Trophoblast cell (in vitro differentiated cells and primary cell): ENCODE measurements around the gene NAA80.

ENCODE experiments used
- DNase-seq, 2 donors: peaks; one replicate each; pipeline ENCODE4 v3.0.0-alpha.2; 2016
- H2AFZ ChIP-seq: 2 replicates; pipeline ENCODE4 v1.6.1; 2013; ENCODE audit warnings: low read length, moderate library complexity, mild to moderate bottlenecking; ENCODE audit not compliant: insufficient read depth, poor library complexity
- H2AK5ac ChIP-seq: 2 replicates; pipeline ENCODE4 v1.6.1; 2013; ENCODE audit warnings: mild to moderate bottlenecking, low read length
- H2BK120ac ChIP-seq: 2 replicates; pipeline ENCODE4 v1.6.1; 2013; ENCODE audit warnings: low read length, mild to moderate bottlenecking, moderate library complexity; ENCODE audit not compliant: insufficient read depth, poor library complexity
- H2BK12ac ChIP-seq: 2 replicates; pipeline ENCODE4 v1.6.1; 2013; ENCODE audit warnings: mild to moderate bottlenecking, low read length, moderate library complexity
- H2BK5ac ChIP-seq: 2 replicates; pipeline ENCODE4 v1.6.1; 2013; ENCODE audit warnings: low read length, low read depth, moderate library complexity, mild to moderate bottlenecking; ENCODE audit not compliant: poor library complexity
- H3K14ac ChIP-seq: 2 replicates; pipeline ENCODE4 v1.6.1; 2013; ENCODE audit warnings: mild to moderate bottlenecking, low read length
- H3K18ac ChIP-seq: 2 replicates; pipeline ENCODE4 v1.6.1; 2013; ENCODE audit warnings: mild to moderate bottlenecking, low read length
- H3K23ac ChIP-seq: 2 replicates; pipeline ENCODE4 v1.6.1; 2013; ENCODE audit warnings: low read length
- H3K27ac ChIP-seq: 2 replicates; pipeline ENCODE4 v1.5.1; 2013; ENCODE audit warnings: low read depth, mild to moderate bottlenecking, inconsistent platforms, low read length, moderate library complexity
- H3K27me3 ChIP-seq: 2 replicates; pipeline ENCODE4 v1.6.1; 2013; ENCODE audit warnings: inconsistent platforms, mild to moderate bottlenecking, low read length, moderate library complexity; ENCODE audit not compliant: insufficient read depth
- H3K36me3 ChIP-seq, 2 experiments: 1 replicate in 1 of 2; 2 replicates in 1 of 2; pipeline ENCODE4 v1.6.1; 2013; ENCODE audit warnings: low read length in 2 of 2, mild to moderate bottlenecking in 2 of 2, moderate library complexity in 1 of 2; ENCODE audit not compliant: insufficient read depth in 2 of 2, control insufficient read depth in 1 of 2
- H3K4ac ChIP-seq: 2 replicates; pipeline ENCODE4 v1.6.1; 2013; ENCODE audit warnings: low read depth, mild to moderate bottlenecking, low read length, moderate library complexity
- H3K4me1 ChIP-seq, 2 experiments: 1 replicate in 1 of 2; 2 replicates in 1 of 2; pipeline ENCODE4 v1.6.1; 2013; ENCODE audit warnings: low read length in 2 of 2, mild to moderate bottlenecking in 2 of 2, moderate library complexity in 1 of 2; ENCODE audit not compliant: insufficient read depth in 2 of 2, control insufficient read depth in 1 of 2
- H3K4me2 ChIP-seq: 2 replicates; pipeline ENCODE4 v1.6.1; 2013; ENCODE audit warnings: inconsistent platforms, mild to moderate bottlenecking, low read length, moderate library complexity
- H3K4me3 ChIP-seq: 2 replicates; pipeline ENCODE4 v1.5.1; 2013; ENCODE audit warnings: mild to moderate bottlenecking, low read depth, low read length, inconsistent platforms
- H3K79me1 ChIP-seq: one replicate; pipeline ENCODE4 v1.6.1; 2013; ENCODE audit warnings: low read length
- H3K79me2 ChIP-seq: 2 replicates; pipeline ENCODE4 v1.6.1; 2013; ENCODE audit warnings: low read length, mild to moderate bottlenecking; ENCODE audit not compliant: control insufficient read depth, insufficient read depth, poor library complexity
- H3K9ac ChIP-seq: 2 replicates; pipeline ENCODE4 v1.6.1; 2013; ENCODE audit warnings: mild to moderate bottlenecking, low read length
- H3K9me3 ChIP-seq: 2 replicates; pipeline ENCODE4 v1.6.1; 2013; ENCODE audit warnings: low read depth, mild to moderate bottlenecking, control low read depth, inconsistent platforms, low read length; ENCODE audit not compliant: insufficient read depth
- H4K12ac ChIP-seq: 2 replicates; pipeline ENCODE4 v1.6.1; 2013; ENCODE audit warnings: low read depth, mild to moderate bottlenecking, low read length, moderate library complexity
- H4K8ac ChIP-seq: 2 replicates; pipeline ENCODE4 v1.6.1; 2013; ENCODE audit warnings: low read depth, mild to moderate bottlenecking, low read length, moderate library complexity
- H4K91ac ChIP-seq: one replicate; pipeline ENCODE4 v1.6.1; 2013; ENCODE audit warnings: low read depth, mild to moderate bottlenecking, low read length, moderate library complexity
- WGBS: extraction: QIAGEN DNeasy Blood & Tissue Kit; methylation state at CpG from one replicate; pipeline ENCODE4 v1.1.7; 2013; ENCODE audit warnings: missing lambda C conversion rate; ENCODE audit not compliant: insufficient read length, insufficient coverage; ENCODE audit errors: extremely low coverage; 5-methylcytosine and 5-hydroxymethylcytosine counted together

The NAA80 gene

DNA sequence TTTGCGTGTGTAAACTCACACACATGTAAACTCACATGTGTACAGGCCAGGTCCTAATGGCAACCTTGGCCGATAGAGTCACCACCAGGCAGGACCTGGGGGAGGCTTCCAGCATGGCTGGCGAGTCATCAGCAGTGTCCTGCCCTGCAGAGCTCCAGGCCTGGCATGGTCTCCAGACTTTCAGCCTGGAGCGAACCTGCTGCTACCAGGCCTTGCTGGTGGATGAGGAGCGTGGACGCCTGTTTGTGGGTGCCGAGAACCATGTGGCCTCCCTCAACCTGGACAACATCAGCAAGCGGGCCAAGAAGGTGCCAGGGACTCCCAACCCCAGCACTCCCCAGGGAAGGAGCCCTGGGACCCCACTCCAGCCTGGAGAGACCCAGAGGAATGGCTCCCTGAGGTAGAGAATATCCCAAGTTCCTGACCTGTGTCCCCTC lies 29.2 kb downstream of the NAA80 start:
- Histone ChIP-seq H3K4me2 (no peak overlapping the region), H3K4me1 (peaks cover 41 to 42% of the 10 kb centered on the region in 2 experiments), H2BK120ac (no peak overlapping the region), H3K4me3 (no peak overlapping the region), H3K27me3 (peaks cover 3% of the 10 kb centered on the region), H2AK5ac (peak overlapping the region; percentile 4), H3K27ac (no peak overlapping the region), H2BK12ac (peak overlapping the region; percentile 7), H3K4ac (no peak overlapping the region), H4K91ac (peak overlapping the region; percentile 5), H3K23ac (no peak overlapping the region), H2AFZ (no peak overlapping the region), H4K12ac (no peak overlapping the region), H3K14ac (no peak overlapping the region), H3K36me3 (no peaks in the 10 kb centered on the region), H3K79me1 (peaks cover 21% of the 10 kb centered on the region), H3K18ac (no peak overlapping the region), H2BK5ac (no peak overlapping the region), H4K8ac (no peak overlapping the region), H3K79me2 (peaks cover 5% of the 10 kb centered on the region), H3K9me3 (no peaks in the 10 kb centered on the region), H3K9ac (no peak overlapping the region)
- WGBS = no CpG with 5 or more reads among the region's 8 CpGs
- no peak for DNase-seq

DNA sequence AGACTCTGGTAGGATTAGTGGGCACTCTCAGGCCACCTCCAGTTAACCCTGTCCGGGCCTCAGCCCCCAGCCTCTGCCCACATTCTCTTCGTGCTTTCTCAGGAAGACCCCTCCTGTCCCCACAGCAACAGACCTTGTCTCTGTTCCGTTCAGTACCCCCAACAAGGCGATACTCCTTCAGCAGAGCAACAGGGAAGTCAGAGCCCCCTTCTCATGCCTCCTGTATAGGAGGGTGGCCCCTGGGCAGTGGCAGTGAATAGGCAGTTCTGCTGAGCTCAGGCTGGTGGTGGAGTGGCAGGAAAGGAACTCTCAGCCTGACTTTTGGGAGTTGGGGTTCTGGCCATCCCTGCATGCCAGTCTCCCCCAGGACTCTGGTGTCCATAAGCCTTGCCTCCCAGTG lies 29.7 kb downstream of the NAA80 start:
- H3K27me3 ChIP-seq = peaks cover under 1% of the 10 kb centered on the region
- H2BK120ac ChIP-seq = peak overlapping the region; percentile 34
- no peak overlapping the region for H4K8ac ChIP-seq
- DNase-seq = no peak
- H4K12ac ChIP-seq = no peak overlapping the region
- H3K4ac ChIP-seq = peak overlapping the region; percentile 13
- no peak overlapping the region for H3K4me2 ChIP-seq
- H2AFZ ChIP-seq = no peak overlapping the region
- peak overlapping the region; percentile 44 for H2BK12ac ChIP-seq
- no peak overlapping the region for H2BK5ac ChIP-seq
- H3K18ac ChIP-seq = no peak overlapping the region
- no peaks in the 10 kb centered on the region for H3K9me3 ChIP-seq
- peaks cover 5% of the 10 kb centered on the region for H3K79me2 ChIP-seq
- H4K91ac ChIP-seq = peak overlapping the region; percentile 65
- peak overlapping the region; percentile 16 for H3K14ac ChIP-seq
- peaks cover 22% of the 10 kb centered on the region for H3K79me1 ChIP-seq
- H3K4me1 ChIP-seq = peaks cover 43 to 44% of the 10 kb centered on the region in 2 experiments
- no peak overlapping the region for H3K27ac ChIP-seq
- no peak overlapping the region for H3K4me3 ChIP-seq
- H3K36me3 ChIP-seq = no peaks in the 10 kb centered on the region
- WGBS = no CpG with 5 or more reads among the region's 4 CpGs
- peak overlapping the region; percentile 51 for H2AK5ac ChIP-seq
- H3K9ac ChIP-seq = no peak overlapping the region
- no peak overlapping the region for H3K23ac ChIP-seq

DNA sequence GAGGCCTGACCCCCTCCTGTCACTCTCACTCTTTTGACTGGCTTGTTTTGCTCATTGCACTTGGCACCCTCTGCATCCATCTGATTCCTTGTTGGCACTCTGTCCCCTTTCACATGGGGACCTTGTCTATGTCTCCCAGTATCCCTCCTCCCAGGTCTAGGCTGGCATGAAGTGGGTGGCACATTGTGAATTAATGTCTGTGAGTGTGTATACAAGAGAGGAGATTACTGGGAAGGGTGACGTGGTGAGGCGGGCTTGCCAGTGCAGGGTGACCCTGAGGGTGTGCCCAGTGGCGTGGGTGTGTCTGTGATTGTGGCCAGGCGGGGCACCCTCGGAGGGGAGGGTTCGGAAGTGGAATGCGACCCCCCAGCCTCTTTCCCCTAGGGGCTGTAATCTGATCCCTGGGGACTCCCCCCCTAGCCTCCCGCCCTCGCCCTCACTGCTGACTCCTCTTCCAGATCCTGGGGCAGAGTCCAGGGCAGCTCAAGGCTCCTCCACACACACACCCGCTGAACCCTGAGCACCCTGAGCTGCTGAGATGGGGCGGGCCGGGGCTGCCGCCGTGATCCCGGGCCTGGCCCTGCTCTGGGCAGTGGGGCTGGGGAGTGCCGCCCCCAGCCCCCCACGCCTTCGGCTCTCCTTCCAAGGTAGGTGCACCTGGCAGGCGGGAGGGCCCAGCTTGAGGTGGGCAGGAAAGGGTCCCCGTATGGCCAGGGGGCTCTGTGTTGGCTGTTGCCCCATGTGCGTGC lies 30.3 kb downstream of the NAA80 start, which contains the start of gene SEMA3B:
TSS of gene SEMA3B (plus strand) at position 445 of the 749 bp plus-strand sequence. CDS start at position 539, 94 bp downstream.
- H2BK12ac ChIP-seq = peak within 1 kb of the TSS; percentile 44
- peak within 1 kb of the TSS; percentile 34 for H2BK120ac ChIP-seq
- peaks cover 49 to 50% of the 10 kb centered on the region in 2 experiments for H3K4me1 ChIP-seq

DNA sequence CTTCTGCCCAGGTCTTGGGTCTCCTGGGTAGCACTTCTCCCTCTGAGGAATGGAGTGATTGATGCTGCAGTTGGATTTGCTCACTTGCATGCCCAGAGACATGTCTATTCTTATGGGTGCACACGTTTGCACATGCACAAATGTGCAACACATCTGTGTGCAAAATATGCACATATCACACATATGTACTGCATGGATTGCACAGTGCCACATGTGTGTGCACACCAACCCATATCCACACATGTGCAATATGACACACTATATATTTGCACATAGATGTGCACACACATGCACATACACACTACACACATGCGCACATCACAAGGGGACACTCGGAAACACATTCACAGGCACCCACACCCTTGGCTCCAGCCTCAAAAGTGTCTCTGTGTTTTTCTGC lies 30.9 kb downstream of the NAA80 start:
- no peak overlapping the region for H2BK5ac ChIP-seq
- H3K9me3 ChIP-seq = no peaks in the 10 kb centered on the region
- no peaks in the 10 kb centered on the region for H3K36me3 ChIP-seq
- H2BK12ac ChIP-seq = no peak overlapping the region
- H4K91ac ChIP-seq = no peak overlapping the region
- H3K14ac ChIP-seq = no peak overlapping the region
- H3K79me1 ChIP-seq = peaks cover 30% of the 10 kb centered on the region
- no peak overlapping the region for H4K8ac ChIP-seq
- no peak overlapping the region for H3K9ac ChIP-seq
- no peak overlapping the region for H3K4me2 ChIP-seq
- no peak overlapping the region for H3K18ac ChIP-seq
- no peak overlapping the region for H2AK5ac ChIP-seq
- no peak for DNase-seq
- no peak overlapping the region for H2AFZ ChIP-seq
- H3K4me1 ChIP-seq = peaks cover 53 to 54% of the 10 kb centered on the region in 2 experiments
- no peak overlapping the region for H3K4me3 ChIP-seq
- no peak overlapping the region for H4K12ac ChIP-seq
- H3K27me3 ChIP-seq = no peaks in the 10 kb centered on the region
- WGBS = no CpG with 5 or more reads among the region's 3 CpGs
- H3K79me2 ChIP-seq = peaks cover 7% of the 10 kb centered on the region
- no peak overlapping the region for H3K27ac ChIP-seq
- no peak overlapping the region for H3K4ac ChIP-seq
- H2BK120ac ChIP-seq = no peak overlapping the region
- no peak overlapping the region for H3K23ac ChIP-seq

More for the DNA sequence above, 30.3 kb downstream of the NAA80 start, which contains the start of gene SEMA3B:
- Histone ChIP-seq H3K4ac (peak within 1 kb of the TSS; percentile 13), H2AFZ (no peak within 1 kb of the TSS), H3K79me1 (peaks cover 28% of the 10 kb centered on the region), H3K9ac (no peak within 1 kb of the TSS), H4K12ac (no peak within 1 kb of the TSS), H4K8ac (no peak within 1 kb of the TSS), H3K79me2 (peaks cover 7% of the 10 kb centered on the region), H4K91ac (peak within 1 kb of the TSS; percentile 65), H2BK5ac (no peak within 1 kb of the TSS), H3K36me3 (no peaks in the 10 kb centered on the region), H3K14ac (peak within 1 kb of the TSS; percentile 16), H3K27me3 (no peaks in the 10 kb centered on the region), H2AK5ac (peak within 1 kb of the TSS; percentile 51), H3K4me3 (no peak within 1 kb of the TSS), H3K18ac (no peak within 1 kb of the TSS), H3K27ac (no peak within 1 kb of the TSS), H3K4me2 (no peak within 1 kb of the TSS), H3K9me3 (no peaks in the 10 kb centered on the region), H3K23ac (no peak within 1 kb of the TSS)
- WGBS = no CpG with 5 or more reads among the region's 21 CpGs
- DNase-seq = no peak
